Mucosa of stomach (tissue), 1 donor: Measurements from ENCODE around the gene BAHD1.

Experiments used
- H3K27me3 ChIP-seq: one replicate; pipeline ENCODE4 v1.7.0; 2013; ENCODE audit warnings: mild to moderate bottlenecking, low read length; ENCODE audit not compliant: control insufficient read depth, insufficient read depth
- H3K36me3 ChIP-seq: one replicate; pipeline ENCODE4 v1.7.0; 2013; ENCODE audit warnings: low read length; ENCODE audit not compliant: control insufficient read depth, insufficient read depth
- H3K4me1 ChIP-seq: one replicate; pipeline ENCODE4 v1.7.0; 2013; ENCODE audit warnings: mild to moderate bottlenecking, low read length; ENCODE audit not compliant: control insufficient read depth, insufficient read depth
- H3K4me3 ChIP-seq: one replicate; pipeline ENCODE4 v1.7.0; 2013; ENCODE audit warnings: low read length
- H3K9ac ChIP-seq: one replicate; pipeline ENCODE4 v1.7.0; 2013; ENCODE audit warnings: mild to moderate bottlenecking, low read length, moderate library complexity
- H3K9me3 ChIP-seq: one replicate; pipeline ENCODE4 v1.7.0; 2013; ENCODE audit warnings: mild to moderate bottlenecking, low read length, moderate library complexity; ENCODE audit not compliant: control insufficient read depth
- donor health status: Pancreatic carcinoma.

The BAHD1 gene

DNA sequence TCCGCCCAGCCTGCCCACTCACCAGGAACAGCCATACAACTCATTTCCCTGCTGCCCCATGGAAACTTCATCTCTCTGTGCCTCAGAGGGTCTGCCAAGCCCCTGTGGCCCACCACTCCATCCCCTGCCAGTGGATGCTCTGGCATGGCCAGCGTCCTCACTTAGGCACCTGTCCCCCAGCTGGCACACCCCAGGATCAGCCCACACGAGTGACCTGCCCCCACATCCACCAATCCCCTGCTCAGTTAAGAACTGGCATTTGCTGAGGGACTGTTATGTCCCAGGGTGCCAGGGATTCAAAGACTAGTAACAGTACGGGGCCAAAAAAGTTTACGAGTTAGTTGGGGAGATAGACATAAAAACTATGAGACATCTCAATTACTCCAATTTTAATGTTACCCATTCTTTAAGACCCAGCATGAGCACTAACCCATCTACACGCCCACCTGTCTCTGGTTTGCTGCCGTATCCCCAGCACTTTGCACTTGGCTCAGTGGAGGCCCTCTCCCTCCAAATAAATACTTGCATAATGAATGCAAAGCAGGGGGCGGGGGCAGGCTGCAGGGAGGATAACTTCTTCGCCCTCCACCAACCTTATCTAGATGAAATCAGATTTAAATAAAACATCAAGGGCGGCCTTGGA is 11.6 kb upstream of the BAHD1 start:
- no peaks in the 10 kb centered on the region for H3K36me3 ChIP-seq
- H3K4me1 ChIP-seq, result peaks cover 5% of the 10 kb centered on the region
- no peak overlapping the region for H3K9ac ChIP-seq
- no peaks in the 10 kb centered on the region for H3K27me3 ChIP-seq
- H3K9me3 ChIP-seq, result no peaks in the 10 kb centered on the region
- H3K4me3 ChIP-seq, result no peak overlapping the region

DNA sequence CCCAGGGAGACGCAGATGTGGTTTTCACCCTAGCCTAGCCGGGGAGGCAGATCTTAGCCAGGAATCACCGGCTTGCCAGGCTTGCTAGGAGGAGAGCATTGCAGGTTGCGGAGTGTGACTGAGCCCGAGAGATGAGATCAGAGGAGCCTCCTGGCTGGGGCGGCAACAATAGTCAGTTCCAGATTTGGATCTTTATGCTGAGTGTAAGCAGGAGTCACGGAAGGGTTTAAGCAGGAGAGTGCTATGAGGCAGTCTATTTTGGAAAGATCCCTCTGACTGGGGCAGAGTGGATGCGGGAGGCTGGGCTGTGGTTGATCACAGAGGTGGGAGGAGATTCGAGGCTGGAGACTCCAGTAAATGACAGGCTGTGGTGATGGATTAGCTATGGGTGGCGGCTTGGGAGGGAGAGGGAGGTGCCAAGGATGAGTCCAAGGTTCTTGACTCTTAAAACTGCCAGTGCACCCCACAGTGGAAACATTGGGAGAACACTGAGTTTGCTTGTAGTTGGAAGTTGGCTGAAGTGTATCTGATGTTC is 10.4 kb upstream of the BAHD1 start:
- Histone ChIP-seq H3K9ac (no peak overlapping the region), H3K4me1 (peaks cover 7% of the 10 kb centered on the region), H3K9me3 (no peaks in the 10 kb centered on the region), H3K4me3 (no peak overlapping the region), H3K27me3 (peaks cover 4% of the 10 kb centered on the region), H3K36me3 (no peaks in the 10 kb centered on the region)

DNA sequence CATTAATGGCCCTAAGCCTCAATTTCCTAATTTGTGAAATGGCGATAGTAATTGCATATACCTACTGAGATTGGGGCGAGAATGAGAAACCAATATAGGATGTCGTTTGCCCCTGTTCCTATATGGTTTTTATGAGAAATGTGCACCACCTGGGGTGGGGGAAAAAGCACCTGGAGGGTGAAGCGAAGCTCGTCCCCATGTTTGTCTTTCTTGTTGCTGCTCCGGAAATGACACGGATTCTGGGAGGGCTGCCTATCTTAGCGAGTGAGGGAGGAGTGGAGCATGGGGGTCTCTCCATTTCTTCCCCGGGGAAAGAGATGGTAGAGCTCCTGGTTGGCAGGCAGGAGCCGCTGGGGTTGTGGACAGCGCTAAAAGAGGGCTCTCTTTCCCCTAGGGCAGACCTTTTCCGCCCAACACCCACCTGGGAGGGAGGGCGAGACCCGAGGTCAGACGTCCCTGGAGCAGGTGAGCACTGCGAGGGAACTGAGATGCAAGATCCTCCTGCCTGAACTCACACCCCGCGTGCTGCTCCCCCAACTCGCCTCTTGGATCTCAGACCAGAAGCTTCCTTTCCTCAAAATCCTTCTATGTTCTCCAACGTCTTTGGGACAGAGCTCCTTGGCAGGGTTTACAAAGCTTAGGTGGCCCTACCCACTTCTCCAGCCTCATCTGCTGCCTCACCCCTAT is 5.6 kb upstream of the BAHD1 start:
- H3K9me3 ChIP-seq, result no peaks in the 10 kb centered on the region
- peaks cover 35% of the 10 kb centered on the region for H3K4me1 ChIP-seq
- H3K27me3 ChIP-seq, result peaks cover 39% of the 10 kb centered on the region
- no peak overlapping the region for H3K4me3 ChIP-seq
- peak overlapping the region; percentile 64 for H3K9ac ChIP-seq
- H3K36me3 ChIP-seq, result no peaks in the 10 kb centered on the region

DNA sequence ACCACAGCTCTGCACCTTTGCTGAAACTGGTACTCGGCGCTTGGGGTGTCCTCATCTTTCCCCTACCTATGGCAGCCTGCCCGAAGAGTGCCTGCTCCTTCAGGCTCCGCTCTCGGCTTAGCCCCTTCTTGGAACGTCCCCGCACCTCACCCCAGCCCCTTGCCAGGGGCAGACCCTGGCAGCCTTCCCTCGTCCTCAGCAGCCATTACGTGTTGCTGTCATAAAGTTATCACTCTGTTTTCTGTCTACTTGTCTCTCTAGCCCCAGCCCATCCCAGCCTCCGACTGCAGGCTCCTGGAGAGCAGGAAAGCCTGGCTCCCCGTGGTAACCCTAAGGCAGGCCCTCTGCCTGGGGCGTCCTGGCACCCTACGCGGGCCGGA is 5.1 kb upstream of the BAHD1 start:
- H3K27me3 ChIP-seq, result peaks cover 41% of the 10 kb centered on the region

DNA sequence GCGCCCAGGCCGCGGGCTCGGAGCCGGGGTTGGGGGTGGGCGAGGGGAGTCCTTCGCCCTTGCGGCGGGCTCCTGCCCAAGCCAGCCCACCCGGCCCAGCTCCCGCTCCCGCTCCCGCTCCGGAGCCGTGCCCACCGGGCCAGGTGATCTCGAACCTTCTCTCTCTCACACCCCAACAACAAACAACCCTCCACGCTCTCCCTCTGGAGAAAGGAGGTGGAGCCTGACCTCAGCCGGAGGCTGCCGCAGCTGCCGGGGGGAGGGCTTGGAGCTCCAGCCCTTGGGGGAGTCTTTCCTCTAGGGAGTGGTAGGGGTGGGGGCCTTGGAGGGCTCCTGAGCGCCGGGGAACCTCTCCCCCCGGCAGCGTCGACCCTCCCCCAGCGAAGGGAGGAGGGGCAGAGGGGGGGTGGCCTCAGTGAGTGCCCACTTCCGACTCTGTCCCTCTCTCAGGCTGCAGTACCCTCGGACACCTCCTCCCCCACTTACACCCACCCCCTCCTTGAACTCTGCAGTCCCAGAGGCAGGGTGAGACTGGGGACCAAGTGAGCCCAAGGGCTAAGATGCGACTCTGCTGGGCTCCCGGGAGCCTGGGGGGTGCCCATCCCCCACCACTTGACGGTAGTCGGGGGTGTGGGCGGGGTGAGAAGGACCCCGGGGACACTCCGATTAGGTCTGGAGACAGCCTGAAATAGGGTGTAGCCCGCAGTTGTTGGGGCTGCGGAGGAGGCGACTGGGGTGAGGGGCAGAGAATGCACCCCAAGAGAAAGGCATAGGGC is 4.4 kb upstream of the BAHD1 start:
- Histone ChIP-seq H3K9me3 (no peaks in the 10 kb centered on the region), H3K9ac (peak overlapping the region; percentile 64), H3K4me3 (peak overlapping the region; percentile 41), H3K4me1 (peaks cover 32% of the 10 kb centered on the region), H3K36me3 (no peaks in the 10 kb centered on the region), H3K27me3 (peaks cover 41% of the 10 kb centered on the region)

More for the DNA sequence above, 5.1 kb upstream of the BAHD1 start:
- peak overlapping the region; percentile 41 for H3K4me3 ChIP-seq
- H3K9ac ChIP-seq, result peak overlapping the region; percentile 64
- H3K9me3 ChIP-seq, result no peaks in the 10 kb centered on the region
- H3K36me3 ChIP-seq, result no peaks in the 10 kb centered on the region
- H3K4me1 ChIP-seq, result peaks cover 32% of the 10 kb centered on the region

DNA sequence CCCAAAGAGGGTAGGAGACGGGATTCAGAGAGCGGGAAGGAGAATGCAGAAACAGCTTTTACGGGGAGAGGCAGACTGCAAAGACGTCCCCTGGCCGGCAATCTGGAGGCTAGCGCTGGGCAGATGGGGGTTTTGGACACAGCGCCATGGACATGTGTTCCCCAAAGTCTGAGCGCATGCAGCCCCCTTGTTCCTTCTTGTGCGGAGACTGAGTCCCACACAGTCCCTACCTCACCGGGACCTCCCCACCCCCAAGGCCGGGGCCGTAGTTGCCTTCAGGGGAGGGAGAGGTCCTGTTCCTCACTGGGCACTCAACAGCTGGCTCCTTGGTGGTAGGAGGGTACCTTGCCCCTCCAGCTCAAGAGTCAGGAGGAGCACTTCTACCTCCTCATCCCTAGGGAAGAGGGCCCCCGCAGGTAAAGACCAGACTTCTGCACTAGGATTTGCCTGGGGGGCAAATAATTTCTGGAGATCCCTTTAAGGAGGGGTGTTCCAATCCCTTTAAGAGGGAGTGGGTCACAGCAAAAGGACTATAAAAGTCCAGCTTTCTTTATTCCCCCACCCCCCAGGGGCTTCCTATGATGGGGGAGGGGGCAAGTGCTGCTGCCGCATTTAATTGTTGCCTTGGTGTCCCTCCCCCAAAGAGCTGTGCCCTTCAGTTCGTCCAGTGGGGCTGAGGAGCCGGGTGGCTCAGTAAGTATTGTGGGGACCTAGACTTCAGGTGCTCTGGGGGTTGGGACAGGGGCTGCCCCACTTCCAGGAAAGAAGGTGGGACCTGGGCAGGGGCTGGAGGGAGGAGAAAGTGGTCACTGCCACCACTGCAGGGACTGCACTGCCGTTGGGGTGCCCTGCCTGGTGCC is 3.6 kb upstream of the BAHD1 start:
- Histone ChIP-seq H3K36me3 (no peaks in the 10 kb centered on the region), H3K27me3 (peaks cover 41% of the 10 kb centered on the region), H3K9me3 (no peaks in the 10 kb centered on the region), H3K9ac (peak overlapping the region; percentile 64), H3K4me1 (peaks cover 32% of the 10 kb centered on the region), H3K4me3 (peak overlapping the region; percentile 19)

DNA sequence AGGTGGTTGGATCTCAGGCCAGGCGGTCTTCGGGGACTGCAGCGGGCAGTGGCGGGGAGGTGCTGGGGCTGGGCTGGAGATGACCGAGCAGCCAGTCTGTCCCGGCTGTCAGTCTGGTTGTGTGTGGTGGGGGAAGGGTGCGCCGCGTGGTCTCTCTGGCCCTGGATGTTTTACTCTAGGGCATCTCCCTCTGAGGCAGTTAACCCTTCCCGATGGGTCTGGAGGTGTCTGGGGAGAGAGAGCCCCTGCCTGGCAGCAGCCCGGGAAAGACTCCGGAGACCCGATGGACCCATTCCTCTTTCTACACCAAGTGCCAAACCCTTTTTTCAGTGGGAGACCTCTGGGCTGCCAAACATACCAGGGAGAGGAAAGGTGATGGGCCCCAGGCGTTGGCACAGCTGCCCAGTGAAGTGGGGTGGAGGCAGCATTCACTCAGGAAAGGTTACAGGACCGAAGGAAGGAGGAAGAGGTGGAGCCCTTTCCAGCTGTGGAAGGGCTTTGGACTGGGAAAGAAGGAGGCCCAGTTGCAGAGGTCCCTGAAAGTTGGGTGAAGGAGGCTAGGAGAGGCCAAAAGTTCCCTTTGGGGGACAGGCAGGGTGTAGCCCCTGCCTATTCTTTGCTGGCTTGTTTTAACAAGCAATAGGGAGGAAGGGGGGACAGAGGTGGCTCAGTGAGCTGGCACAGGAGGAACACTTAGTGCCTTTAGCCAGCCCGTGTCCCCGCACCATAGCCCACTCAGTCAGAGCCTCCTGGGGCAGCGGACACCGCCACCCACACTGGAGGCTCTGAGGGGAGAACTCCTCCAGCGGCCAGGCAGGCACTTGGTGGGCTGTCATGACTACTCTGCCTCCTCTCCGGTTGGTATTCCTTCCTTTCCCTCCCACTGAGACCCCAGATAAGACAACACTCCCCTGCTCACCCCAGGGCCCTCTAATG is 2.7 kb upstream of the BAHD1 start:
- H3K4me3 ChIP-seq, result no peak overlapping the region
- H3K27me3 ChIP-seq, result peaks cover 41% of the 10 kb centered on the region
- peaks cover 39% of the 10 kb centered on the region for H3K4me1 ChIP-seq
- no peaks in the 10 kb centered on the region for H3K36me3 ChIP-seq
- H3K9me3 ChIP-seq, result no peaks in the 10 kb centered on the region
- no peak overlapping the region for H3K9ac ChIP-seq

DNA sequence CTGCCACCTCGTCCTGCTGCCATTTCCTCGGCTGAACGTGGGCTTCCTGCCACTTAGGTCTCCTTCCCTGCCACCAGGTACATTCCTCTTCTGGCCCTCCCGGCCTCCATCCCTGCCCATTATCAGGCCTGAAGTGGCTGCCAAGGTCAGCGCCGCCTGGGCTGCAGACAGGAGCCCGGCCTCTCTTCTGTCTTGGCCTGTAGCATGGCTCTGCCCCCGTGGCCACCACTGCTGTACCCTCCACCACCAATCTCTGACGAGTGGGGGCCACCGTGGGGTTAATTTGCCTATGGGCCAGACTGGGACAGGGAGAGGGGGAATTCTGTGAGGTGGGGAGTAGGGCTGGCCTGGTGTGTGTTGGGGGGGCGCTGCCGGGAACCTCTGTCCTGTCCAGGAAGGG is 2.0 kb upstream of the BAHD1 start:
- Histone ChIP-seq H3K27me3 (peaks cover 41% of the 10 kb centered on the region), H3K36me3 (no peaks in the 10 kb centered on the region), H3K9ac (no peak overlapping the region), H3K4me1 (peaks cover 39% of the 10 kb centered on the region), H3K4me3 (no peak overlapping the region), H3K9me3 (no peaks in the 10 kb centered on the region)

DNA sequence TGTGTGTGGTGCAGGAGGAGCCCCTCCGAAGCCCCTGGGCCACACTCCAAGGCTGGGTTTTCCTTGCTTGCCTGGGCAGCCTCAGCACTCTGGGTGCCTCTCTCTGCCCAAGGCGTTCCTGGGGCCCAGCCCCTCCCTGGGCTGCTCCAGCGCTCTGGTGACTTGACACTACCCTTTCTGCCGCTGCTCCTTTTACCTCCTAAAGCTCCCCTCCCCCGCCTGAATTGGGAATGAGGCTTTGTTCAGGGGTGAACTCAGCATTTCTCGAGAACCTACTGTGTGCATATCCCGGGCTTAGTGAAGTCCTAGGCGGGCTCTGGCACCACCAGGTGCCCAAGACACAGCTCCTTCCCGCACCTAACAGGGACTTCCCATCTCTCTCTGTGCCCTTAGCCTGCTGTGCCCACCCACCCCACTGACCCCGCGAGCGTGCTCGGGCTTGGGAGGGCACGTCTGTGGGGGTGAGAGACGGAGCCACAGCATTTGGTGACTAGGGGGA is 1.2 kb upstream of the BAHD1 start:
- no peaks in the 10 kb centered on the region for H3K9me3 ChIP-seq
- peaks cover 41% of the 10 kb centered on the region for H3K27me3 ChIP-seq
- peak overlapping the region; percentile 35 for H3K4me3 ChIP-seq
- H3K36me3 ChIP-seq, result no peaks in the 10 kb centered on the region
- H3K4me1 ChIP-seq, result peaks cover 39% of the 10 kb centered on the region
- peak overlapping the region; percentile 67 for H3K9ac ChIP-seq

DNA sequence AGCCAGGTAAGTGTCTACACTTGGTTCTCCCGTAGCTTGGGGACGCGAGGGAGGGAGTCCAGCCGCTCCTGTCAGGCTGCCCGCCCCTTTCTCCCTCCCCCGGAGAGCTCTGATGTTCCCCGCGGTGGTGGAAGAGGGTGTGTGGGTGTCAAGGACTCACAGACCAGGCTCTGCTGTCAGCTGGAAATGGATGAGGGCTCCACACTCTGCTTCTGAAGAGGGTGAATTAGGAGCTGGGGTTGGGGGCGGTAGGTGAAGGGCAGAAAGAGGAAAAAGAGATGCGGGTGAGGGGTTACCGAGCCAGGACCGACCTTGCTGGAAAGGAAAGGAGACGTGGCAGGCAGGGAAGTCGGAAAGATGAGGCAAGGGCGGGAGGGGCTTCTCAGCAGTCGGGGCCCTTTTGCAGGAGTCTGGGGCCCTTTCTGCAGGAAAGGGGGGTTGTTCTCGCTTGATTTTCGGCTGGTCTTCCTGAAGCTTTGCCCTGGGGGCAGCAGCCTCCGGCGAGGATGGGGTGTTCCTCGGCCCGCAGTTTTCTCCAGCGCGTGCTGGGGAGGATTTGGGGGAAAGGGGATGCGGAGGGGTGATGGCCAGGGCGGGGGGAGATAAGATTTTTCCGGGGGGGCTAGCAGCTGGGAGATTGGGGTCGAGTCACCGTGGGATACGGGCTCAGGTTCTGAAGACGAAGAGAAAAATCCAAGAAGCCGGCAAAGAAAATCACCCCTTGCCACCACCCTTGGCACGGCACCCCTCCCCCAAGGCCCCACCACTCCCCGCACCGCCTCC is 602 bp upstream of the BAHD1 start:
- H3K4me3 ChIP-seq, result peak overlapping the region; percentile 35
- no peaks in the 10 kb centered on the region for H3K36me3 ChIP-seq
- H3K27me3 ChIP-seq, result peaks cover 39% of the 10 kb centered on the region
- peak overlapping the region; percentile 67 for H3K9ac ChIP-seq
- H3K4me1 ChIP-seq, result peaks cover 40% of the 10 kb centered on the region
- H3K9me3 ChIP-seq, result no peaks in the 10 kb centered on the region
